Neural crest cell (in vitro differentiated cells): ENCODE results near the gene PPP4R3C. TPM values are rescaled to one million over a fixed set of nuclear protein-coding genes. Genes with fewer than 3 reads are reported as not detected.
"Not testable (repeated sequence)": the region's sequence is repeated elsewhere in the genome, so short reads cannot be mapped to it uniquely, and the experiment has no call there.

ENCODE experiments used
- DNase-seq: peaks from one replicate; pipeline ENCODE4 v3.0.0; 2021; ENCODE audit warnings: low read depth, mixed read lengths, low spot score
- H3K27ac Mint-ChIP-seq: one replicate; pipeline ENCODE4 v1.8.0; 2021; ENCODE audit warnings: mild to moderate bottlenecking, mixed read lengths; ENCODE audit not compliant: unreplicated experiment
- H3K27me3 Mint-ChIP-seq: 2 replicates; pipeline ENCODE4 v1.8.0; 2021; ENCODE audit warnings: low read depth, mild to moderate bottlenecking, mixed read lengths
- H3K36me3 Mint-ChIP-seq: 2 replicates; pipeline ENCODE4 v1.8.0; 2021; ENCODE audit warnings: low read depth, mild to moderate bottlenecking, mixed read lengths
- H3K4me1 Mint-ChIP-seq: 2 replicates; pipeline ENCODE4 v1.8.0; 2021; ENCODE audit warnings: mixed read lengths
- H3K4me3 Mint-ChIP-seq: one replicate; pipeline ENCODE4 v1.8.0; 2021; ENCODE audit warnings: mild to moderate bottlenecking, mixed read lengths
- H3K9me3 Mint-ChIP-seq: 2 replicates; pipeline ENCODE4 v1.8.0; 2021; ENCODE audit warnings: mixed read lengths
- CTCF ChIP-seq: fragments of 200-600 bp; sonication (generic); conservative IDR thresholded peaks from 2 replicates; pipeline ENCODE4 v1.5.0; 2021; ENCODE audit warnings: antibody characterized with exemption, mild to moderate bottlenecking
- total RNA-seq: library from RNA; stranded (reverse); gene quantifications from 2 replicates; pipeline ENCODE4 v1.2.1, GENCODE V29; 2021

PPP4R3C gene
- total RNA-seq, 1 donor from 2014 or later, result not detected

GRCh38 chrX:27446423-27446822 lies 16.7 kb downstream of the PPP4R3C start:
- no peaks in the 10 kb centered on the region for H3K27me3 Mint-ChIP-seq
- H3K36me3 Mint-ChIP-seq, result peaks cover 5% of the 10 kb centered on the region
- H3K9me3 Mint-ChIP-seq, result peaks cover 11% of the 10 kb centered on the region
- H3K4me1 Mint-ChIP-seq, result no peaks in the 10 kb centered on the region
- no peak for TF ChIP-seq CTCF
- no peak overlapping the region for H3K4me3 Mint-ChIP-seq
- DNase-seq, result no peak
- no peak overlapping the region for H3K27ac Mint-ChIP-seq

DNA sequence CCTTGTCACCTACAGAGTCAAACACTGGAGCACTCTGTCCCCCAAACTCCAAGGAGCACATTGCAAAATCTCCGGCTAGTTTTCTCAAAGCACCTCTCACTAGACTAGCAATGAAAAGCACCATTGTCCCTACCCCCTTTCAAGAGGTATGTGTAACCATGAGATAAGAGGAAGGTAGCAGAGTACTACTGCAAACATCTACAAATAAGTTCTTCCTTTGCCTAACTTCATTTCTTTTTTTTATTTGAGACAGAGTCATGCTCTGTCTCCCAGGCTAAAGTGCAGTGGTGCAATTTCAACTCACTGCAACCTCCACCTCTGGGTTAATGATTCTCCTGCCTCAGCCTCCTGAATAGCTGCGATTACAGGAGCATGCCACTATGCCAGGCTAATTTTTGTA lies 17.7 kb downstream of the PPP4R3C start:
- Mint-ChIP-seq H3K4me1 (no peaks in the 10 kb centered on the region), H3K4me3 (no peak overlapping the region), H3K9me3 (peaks cover 11% of the 10 kb centered on the region), H3K27ac (no peak overlapping the region), H3K27me3 (no peaks in the 10 kb centered on the region), H3K36me3 (peaks cover 5% of the 10 kb centered on the region)
- no peak for DNase-seq
- TF ChIP-seq CTCF, result no peak

DNA sequence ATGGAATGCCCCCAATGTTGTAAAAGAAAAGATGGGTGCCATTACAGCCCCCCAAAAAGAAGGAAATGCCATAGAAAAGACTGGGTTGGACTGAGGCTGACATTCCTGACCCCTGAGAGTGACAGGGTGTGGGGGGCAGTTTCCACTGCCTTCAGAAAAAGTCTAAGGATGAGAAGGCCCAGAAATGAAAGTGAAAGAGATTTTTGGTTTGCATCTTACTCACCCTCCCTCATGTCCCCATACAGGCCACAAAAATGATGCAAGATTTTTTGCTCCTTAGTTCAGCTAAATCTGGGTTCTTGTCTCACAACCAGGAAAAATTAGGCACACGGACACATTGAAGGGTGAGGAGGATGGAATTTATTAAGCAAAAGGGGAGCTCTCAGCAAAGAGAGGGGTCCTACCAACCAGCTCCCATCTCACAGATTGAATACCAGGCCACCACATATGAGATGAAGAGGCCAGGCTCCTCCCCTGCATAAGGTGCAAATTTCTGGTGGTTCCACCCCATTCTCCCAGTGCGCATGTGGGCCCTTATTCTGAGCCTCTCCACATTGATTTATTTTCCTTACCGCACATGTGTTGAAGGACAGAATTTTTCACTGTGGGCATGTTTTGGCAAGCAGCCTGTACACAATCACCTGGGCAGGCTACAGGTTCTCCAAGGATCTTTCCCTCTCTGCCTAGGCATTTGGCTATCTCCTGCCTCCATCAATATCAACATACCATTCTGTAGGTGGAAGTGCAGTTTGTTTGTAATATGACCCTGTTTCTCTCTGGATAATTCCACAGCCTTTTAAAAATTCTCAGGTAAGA lies 18.8 kb downstream of the PPP4R3C start:
- peaks cover 5% of the 10 kb centered on the region for H3K36me3 Mint-ChIP-seq
- H3K27ac Mint-ChIP-seq, result no peak overlapping the region
- no peak overlapping the region for H3K4me3 Mint-ChIP-seq
- no peak for TF ChIP-seq CTCF
- no peaks in the 10 kb centered on the region for H3K27me3 Mint-ChIP-seq
- no peak for DNase-seq
- peaks cover 11% of the 10 kb centered on the region for H3K9me3 Mint-ChIP-seq
- peaks cover under 1% of the 10 kb centered on the region for H3K4me1 Mint-ChIP-seq

- not testable (repeated sequence) for H3K4me1 Mint-ChIP-seq, H3K4me3 Mint-ChIP-seq, H3K27me3 Mint-ChIP-seq, H3K36me3 Mint-ChIP-seq, H3K9me3 Mint-ChIP-seq, DNase-seq, H3K27ac Mint-ChIP-seq
These were observed 20.7 kb downstream of the PPP4R3C start for GRCh38 chrX:27442392-27442791.

- H3K4me3 Mint-ChIP-seq, result no peak overlapping the region
- H3K27me3 Mint-ChIP-seq, result no peaks in the 10 kb centered on the region
- H3K4me1 Mint-ChIP-seq, result peaks cover 6% of the 10 kb centered on the region
- no peaks in the 10 kb centered on the region for H3K36me3 Mint-ChIP-seq
- TF ChIP-seq CTCF, result no peak
- H3K27ac Mint-ChIP-seq, result no peak overlapping the region
- H3K9me3 Mint-ChIP-seq, result no peaks in the 10 kb centered on the region
- no peak for DNase-seq
These were observed 23.4 kb downstream of the PPP4R3C start for GRCh38 chrX:27439771-27440170.

- no peak for DNase-seq
- no peak for TF ChIP-seq CTCF
- Mint-ChIP-seq H3K27ac (no peak overlapping the region), H3K9me3 (no peaks in the 10 kb centered on the region), H3K4me1 (peaks cover 6% of the 10 kb centered on the region), H3K4me3 (no peak overlapping the region), H3K36me3 (no peaks in the 10 kb centered on the region), H3K27me3 (no peaks in the 10 kb centered on the region)
These were observed 24.2 kb downstream of the PPP4R3C start for GRCh38 chrX:27438937-27439336.
